ENCODE measurements around the gene TBC1D9B.

DNA sequence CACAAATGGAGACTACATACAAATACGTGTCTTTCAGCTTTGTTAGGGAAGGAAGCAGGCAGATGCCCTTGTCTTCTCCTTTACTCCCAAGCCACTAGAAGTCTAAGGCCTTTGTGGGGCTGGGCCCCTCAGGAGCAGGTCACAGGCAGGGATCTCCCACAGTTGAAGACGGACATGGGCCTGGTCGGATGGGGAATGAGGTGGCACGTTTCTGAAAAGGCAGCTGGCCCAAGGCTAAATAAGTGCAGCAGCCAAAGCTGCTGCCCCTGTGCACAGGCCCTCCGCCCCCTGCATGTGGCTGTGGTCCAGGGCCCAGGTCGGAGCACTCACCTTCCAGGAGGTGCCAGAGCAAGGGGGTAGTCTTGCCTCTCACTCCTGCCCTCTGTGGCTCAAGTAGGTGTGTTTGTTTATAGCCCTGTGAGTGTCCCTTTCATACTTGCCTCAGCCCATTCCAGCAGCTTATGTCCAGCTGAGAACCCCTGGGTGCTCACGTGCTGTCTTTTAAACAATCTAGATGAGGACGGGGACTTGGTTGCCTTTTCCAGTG is 85.2 kb downstream of the TBC1D9B start:
- TF ChIP-seq, protein P1, sequence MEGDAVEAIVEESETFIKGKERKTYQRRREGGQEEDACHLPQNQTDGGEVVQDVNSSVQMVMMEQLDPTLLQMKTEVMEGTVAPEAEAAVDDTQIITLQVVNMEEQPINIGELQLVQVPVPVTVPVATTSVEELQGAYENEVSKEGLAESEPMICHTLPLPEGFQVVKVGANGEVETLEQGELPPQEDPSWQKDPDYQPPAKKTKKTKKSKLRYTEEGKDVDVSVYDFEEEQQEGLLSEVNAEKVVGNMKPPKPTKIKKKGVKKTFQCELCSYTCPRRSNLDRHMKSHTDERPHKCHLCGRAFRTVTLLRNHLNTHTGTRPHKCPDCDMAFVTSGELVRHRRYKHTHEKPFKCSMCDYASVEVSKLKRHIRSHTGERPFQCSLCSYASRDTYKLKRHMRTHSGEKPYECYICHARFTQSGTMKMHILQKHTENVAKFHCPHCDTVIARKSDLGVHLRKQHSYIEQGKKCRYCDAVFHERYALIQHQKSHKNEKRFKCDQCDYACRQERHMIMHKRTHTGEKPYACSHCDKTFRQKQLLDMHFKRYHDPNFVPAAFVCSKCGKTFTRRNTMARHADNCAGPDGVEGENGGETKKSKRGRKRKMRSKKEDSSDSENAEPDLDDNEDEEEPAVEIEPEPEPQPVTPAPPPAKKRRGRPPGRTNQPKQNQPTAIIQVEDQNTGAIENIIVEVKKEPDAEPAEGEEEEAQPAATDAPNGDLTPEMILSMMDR (IDR thresholded peaks at IDR 0.05 in 4 of 5, conservative IDR thresholded peaks at IDR 0.05 in 1 of 5), result no peak
- no peak for TF ChIP-seq POLR2A (IDR thresholded peaks at IDR 0.05)

Data from gastrocnemius medialis (tissue), 4 donors.